A549 treated with CpdA at 1 μM for 4 hours (cell line): ENCODE measurements around the gene PJVK. TPM values are rescaled to one million over a fixed set of nuclear protein-coding genes. Genes with fewer than 3 reads are reported as not detected.

Experiments used
- total RNA-seq: library from RNA; stranded (reverse); fragments of 200-300 nt; extraction: Qiagen RNA extraction; gene quantifications from 5 replicates; pipeline ENCODE4 v1.2.3, GENCODE V29; 2022; ENCODE audit warnings: low read depth

The PJVK gene
- total RNA-seq, result 1.2 to 1.9 TPM (median 1.7 TPM) in 5 replicates

DNA sequence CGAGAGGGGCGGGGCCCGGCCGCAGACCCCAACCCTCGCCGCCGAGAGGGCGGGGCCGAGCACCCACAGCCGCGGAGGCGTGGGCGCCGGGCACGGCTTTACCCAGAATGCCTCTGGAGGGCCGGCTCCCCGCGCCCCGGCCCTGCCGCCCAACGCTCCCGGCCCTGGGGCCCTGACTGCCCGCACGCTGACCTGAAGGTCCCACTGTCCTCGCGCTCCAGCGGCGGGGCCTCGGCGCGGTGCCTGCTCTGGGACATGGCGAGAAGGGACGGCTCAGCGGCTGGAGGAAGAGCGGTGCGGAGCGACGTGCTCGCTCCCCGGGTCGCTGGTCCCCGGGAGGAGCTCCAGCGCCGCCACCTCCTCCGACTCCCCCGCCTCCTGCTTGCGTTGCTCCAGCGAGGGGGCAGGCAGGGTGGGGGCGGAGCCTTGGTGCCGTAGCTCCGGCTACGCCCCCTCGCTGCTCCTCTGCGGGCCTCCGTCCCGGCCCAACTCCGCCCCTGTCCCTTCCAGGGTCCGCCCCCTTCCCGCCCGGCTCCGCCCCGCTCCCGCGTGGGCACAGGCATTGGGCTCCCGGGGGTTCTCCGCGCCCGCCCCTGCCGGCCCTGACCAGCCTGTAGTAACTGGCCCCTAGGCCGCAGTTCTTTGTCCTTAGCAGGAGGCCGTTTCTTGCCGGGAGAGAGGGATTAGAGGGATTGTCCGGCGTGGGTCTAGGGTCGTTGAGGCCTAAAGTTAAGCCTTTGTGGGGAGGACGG is at the start of gene PJVK, which contains the start of gene PRKRA:
TSS of gene PJVK (plus strand) at position 605 of the 752 bp plus-strand sequence. CDS start 2,032 bp downstream, outside the sequence.
TSS of gene PRKRA (minus strand) at position 402 of the 752 bp plus-strand sequence. CDS start at position 257, 145 bp downstream.

DNA sequence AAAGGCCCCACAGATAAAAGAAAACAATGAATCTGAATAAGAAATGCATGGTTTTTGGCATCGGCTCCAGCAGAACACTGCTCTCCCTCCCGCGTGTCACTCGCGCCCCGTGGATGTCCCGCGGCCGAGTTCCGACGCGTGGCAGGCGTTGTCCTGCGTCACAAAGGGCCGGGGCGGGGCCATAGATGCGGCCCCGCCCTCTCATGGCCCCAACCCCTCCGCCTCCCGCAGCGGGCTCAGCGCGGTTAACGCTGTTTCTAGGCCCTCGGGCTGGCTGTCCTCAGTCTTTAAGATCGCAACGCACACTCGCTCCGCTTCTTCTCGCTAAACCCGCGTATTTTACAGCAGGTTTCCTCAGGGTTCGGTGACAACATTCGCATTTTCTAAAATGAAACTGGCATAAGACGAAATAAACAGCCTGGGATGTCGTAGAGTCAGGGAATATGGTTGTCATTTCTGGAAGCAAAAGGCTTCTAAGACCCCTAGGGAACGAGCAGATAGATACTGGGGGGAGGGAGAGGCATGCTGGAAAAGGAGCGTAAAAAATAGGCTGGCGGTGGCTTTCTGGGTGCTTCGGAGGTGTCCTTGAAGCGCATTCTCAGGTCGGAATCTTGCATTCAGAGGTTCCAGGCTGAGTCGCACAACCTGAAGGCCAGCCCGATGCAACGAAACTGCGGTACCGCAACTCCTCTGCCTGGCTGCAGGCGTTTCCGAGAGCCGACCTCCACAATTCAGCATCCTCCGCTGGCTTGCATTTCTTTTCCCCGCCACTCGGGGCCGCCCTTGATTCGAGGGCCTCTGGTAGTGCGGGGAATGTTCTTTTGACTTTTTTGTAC is 27.5 kb downstream of the PJVK start, which contains the start of gene FKBP7:
TSS of gene FKBP7 (minus strand) at position 162 of the 836 bp plus-strand sequence. CDS start at position 61, 101 bp downstream.

GRCh38 chr2:178480227-178481181 is 29.3 kb downstream of the PJVK start, which contains the start of gene PLEKHA3:
Gene PLEKHA3 (plus strand): TSS chr2:178480457. CDS start chr2:178480870, 413 bp downstream.

Other genes with a start within 250 kb of the PJVK start
- 29.8 to 37.2 TPM (median 31.4 TPM) in 5 replicates for gene PRKRA, start 203 bp upstream of the PJVK start, total RNA-seq
- 8.7 to 14.2 TPM (median 10.2 TPM) in 5 replicates for gene FKBP7, start 27.2 kb downstream of the PJVK start, total RNA-seq
- gene PLEKHA3, start 29.1 kb downstream of the PJVK start, total RNA-seq, result 8.7 to 18.9 TPM (median 17.4 TPM) in 5 replicates